Upper lobe of right lung (tissue), 1 donor: ENCODE results near the gene EEF1G. TPM values are rescaled to one million over a fixed set of nuclear protein-coding genes. Genes with fewer than 3 reads are reported as not detected.
A peak's percentile ranks its signal among the peaks of the same experiment; 100 is the strongest.

Experiments
- ATAC-seq: fragments of 200-7000 bp; cut with Tn5 transposase; one replicate; pipeline ENCODE4 v1.9.1; 2020; ENCODE audit warnings: mild to moderate bottlenecking, moderate library complexity
- DNase-seq: peaks from one replicate; pipeline ENCODE4 v3.0.0-alpha.2; 2020
- H3K27ac ChIP-seq: fragments of 200-600 bp; one replicate; pipeline ENCODE4 v1.8.0; 2022
- H3K27me3 ChIP-seq: fragments of 200-600 bp; one replicate; pipeline ENCODE4 v1.8.0; 2022; ENCODE audit warnings: mild to moderate bottlenecking
- H3K36me3 ChIP-seq: fragments of 200-600 bp; one replicate; pipeline ENCODE4 v1.8.0; 2022
- H3K4me1 ChIP-seq: fragments of 200-600 bp; one replicate; pipeline ENCODE4 v1.8.0; 2022
- H3K4me3 ChIP-seq: fragments of 200-600 bp; one replicate; pipeline ENCODE4 v1.8.0; 2022; ENCODE audit warnings: mild to moderate bottlenecking
- H3K9me3 ChIP-seq: fragments of 200-600 bp; one replicate; pipeline ENCODE4 v1.8.0; 2022
- intact Hi-C: fragments of 100-400 bp; cut with DNase I; formaldehyde crosslinking; loops from one replicate; pipeline ENCODE4 v1.11.0; 2022
- total RNA-seq: library from RNA; stranded (reverse); fragmentation: NEBNext Ultra II Directional; extraction: Animal tissue kit (Norgen Biotek cat#: 25700); gene quantifications from one replicate; pipeline ENCODE4 v1.2.1, GENCODE V29; 2021
- TF ChIP-seq, protein P1 (sequence below): fragments of 200-600 bp; IDR thresholded peaks from one replicate; pipeline ENCODE4 v1.8.0; 2022; ENCODE audit warnings: antibody characterized with exemption
- donor health status: DM: no; HTN: yes; CAD: no; lungs with severe emphysema.

EEF1G gene
- total RNA-seq, 1 donor from 2014 or later = 847 TPM

DNA sequence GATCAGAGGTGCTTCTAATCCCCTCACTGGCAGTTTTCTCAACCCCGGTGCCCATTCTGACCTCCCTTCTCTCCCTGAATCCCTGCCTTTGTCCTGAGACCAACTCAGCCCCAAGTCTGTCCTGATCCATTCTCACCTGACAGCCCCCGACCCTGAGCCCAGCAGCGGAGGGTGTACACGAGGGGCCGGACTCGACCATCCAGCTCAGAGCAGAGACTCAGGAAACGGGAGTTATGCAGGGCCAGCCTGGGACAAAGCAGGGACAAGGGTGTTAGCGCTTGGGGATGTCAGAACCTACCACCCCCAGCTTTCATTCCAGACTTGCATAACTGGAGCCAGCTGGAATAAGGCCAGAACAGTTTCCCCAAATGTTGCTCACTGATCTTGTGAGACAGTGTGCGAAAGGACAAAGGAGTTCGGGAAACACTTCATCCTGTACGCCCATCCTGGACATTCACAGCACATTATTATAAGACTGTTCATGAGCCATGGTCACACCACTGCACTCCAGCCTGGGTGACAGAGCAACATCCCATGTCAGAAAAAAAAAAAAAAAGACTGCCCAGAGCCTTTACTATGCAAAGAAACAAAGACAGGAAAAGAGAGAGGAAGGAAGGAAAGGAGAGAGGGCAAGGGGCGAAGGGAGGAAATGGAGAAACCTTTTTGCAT is 3.5 kb upstream of the EEF1G start:
- no peak overlapping the region for H3K4me3 ChIP-seq
- H3K27ac ChIP-seq = peak overlapping the region; percentile 92
- H3K9me3 ChIP-seq = no peaks in the 10 kb centered on the region
- H3K4me1 ChIP-seq = peaks cover 26% of the 10 kb centered on the region
- intact Hi-C loops = no loop called here
- H3K36me3 ChIP-seq = peaks cover 55% of the 10 kb centered on the region
- H3K27me3 ChIP-seq = no peaks in the 10 kb centered on the region
- ATAC-seq (peak; percentile 0), DNase-seq (no peak)
- TF ChIP-seq, protein P1, sequence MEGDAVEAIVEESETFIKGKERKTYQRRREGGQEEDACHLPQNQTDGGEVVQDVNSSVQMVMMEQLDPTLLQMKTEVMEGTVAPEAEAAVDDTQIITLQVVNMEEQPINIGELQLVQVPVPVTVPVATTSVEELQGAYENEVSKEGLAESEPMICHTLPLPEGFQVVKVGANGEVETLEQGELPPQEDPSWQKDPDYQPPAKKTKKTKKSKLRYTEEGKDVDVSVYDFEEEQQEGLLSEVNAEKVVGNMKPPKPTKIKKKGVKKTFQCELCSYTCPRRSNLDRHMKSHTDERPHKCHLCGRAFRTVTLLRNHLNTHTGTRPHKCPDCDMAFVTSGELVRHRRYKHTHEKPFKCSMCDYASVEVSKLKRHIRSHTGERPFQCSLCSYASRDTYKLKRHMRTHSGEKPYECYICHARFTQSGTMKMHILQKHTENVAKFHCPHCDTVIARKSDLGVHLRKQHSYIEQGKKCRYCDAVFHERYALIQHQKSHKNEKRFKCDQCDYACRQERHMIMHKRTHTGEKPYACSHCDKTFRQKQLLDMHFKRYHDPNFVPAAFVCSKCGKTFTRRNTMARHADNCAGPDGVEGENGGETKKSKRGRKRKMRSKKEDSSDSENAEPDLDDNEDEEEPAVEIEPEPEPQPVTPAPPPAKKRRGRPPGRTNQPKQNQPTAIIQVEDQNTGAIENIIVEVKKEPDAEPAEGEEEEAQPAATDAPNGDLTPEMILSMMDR = no peak

DNA sequence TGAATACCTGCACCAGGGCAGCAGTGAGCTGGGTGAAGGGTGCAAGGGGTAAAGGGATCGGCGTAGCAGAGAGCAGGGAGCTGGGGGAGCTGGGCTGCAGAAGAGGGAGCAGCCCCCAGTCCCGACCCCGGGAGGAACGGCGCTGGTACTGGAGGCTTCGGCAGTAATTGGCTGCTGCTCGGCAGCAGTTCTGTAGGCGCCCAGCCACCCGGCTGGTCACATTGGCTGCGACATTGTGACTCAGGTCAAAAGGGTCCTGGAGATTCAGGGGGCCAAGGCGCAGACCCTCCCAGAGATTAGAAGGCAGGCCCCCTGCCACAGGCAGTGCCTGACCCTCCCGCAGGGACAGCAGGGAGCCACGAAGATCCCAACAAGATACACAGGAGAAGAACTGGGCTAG is 2.1 kb upstream of the EEF1G start:
- Histone ChIP-seq H3K27ac (peak overlapping the region; percentile 92), H3K36me3 (peaks cover 53% of the 10 kb centered on the region), H3K4me3 (no peak overlapping the region), H3K4me1 (peaks cover 32% of the 10 kb centered on the region), H3K9me3 (no peaks in the 10 kb centered on the region), H3K27me3 (no peaks in the 10 kb centered on the region)
- TF ChIP-seq, protein P1 = no peak
- DNase-seq (no peak), ATAC-seq (no peak)
- intact Hi-C loops = no loop called here

DNA sequence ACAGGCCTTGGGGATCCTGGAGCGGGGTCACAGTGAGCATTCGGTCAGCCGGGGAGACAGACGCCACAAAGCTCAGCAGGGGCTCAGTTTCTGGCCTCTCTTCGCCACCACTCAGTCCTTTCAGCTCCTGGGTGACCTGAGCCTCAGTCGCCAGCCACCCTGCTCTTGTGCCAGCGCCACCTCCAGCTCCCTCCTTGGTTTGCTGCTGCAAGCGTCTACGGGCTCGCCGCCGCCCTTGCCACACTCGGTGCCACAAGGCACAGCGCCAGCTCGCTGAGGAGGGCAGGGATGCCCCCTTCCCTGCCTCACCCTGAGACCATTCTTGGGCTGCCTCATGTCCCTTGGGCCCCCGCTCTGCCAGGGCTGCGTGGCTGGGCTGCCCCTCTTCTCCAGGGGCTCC is 1.5 kb upstream of the EEF1G start:
- peak overlapping the region; percentile 92 for H3K27ac ChIP-seq
- ATAC-seq = no peak
- no peaks in the 10 kb centered on the region for H3K9me3 ChIP-seq
- H3K27me3 ChIP-seq = no peaks in the 10 kb centered on the region
- H3K4me3 ChIP-seq = peak overlapping the region; percentile 90
- intact Hi-C loops = no loop called here
- DNase-seq = peak; percentile 66
- peaks cover 32% of the 10 kb centered on the region for H3K4me1 ChIP-seq
- TF ChIP-seq, protein P1 = no peak
- peaks cover 57% of the 10 kb centered on the region for H3K36me3 ChIP-seq

DNA sequence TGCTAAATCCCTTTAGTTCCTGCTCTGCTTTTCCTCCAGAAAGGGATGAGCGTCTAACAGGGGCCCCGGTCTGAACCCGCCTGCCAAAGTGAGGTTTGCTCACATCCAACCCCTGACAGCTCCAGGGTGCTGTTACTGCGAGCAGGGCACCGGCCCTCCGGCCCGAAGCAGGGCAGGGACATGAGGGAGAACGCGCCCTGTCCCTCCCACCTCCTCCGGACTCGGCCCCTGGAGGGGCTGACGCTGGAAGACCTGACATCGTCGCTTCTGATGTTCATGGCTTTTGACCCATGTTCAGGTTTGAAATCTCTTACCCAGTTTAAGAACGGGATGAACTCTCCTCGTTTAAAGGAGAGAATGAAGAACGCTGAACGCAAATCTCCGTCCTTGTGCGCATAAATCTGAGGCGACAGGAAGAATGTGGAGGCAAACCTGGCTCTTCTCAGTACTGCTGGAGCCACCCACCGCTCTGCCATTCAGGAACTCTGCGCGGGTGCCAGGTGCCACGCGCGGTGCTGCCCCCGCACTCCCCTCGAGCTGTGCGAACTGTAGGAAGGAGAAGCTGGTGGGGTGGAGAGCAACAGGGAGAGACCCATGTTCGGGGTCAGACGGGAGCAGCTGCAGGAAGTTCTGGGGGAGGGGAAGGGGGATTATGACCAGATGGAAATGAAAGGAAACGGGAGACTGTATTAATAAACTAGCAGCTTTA is 826 bp upstream of the EEF1G start:
- Histone ChIP-seq H3K36me3 (peaks cover 59% of the 10 kb centered on the region), H3K4me3 (peak overlapping the region; percentile 90), H3K4me1 (peaks cover 32% of the 10 kb centered on the region), H3K9me3 (no peaks in the 10 kb centered on the region), H3K27ac (peak overlapping the region; percentile 92), H3K27me3 (no peaks in the 10 kb centered on the region)
- peak; percentile 74 for DNase-seq
- TF ChIP-seq, protein P1 = no peak
- intact Hi-C loops = no loop called here
- ATAC-seq = peak; percentile 7

DNA sequence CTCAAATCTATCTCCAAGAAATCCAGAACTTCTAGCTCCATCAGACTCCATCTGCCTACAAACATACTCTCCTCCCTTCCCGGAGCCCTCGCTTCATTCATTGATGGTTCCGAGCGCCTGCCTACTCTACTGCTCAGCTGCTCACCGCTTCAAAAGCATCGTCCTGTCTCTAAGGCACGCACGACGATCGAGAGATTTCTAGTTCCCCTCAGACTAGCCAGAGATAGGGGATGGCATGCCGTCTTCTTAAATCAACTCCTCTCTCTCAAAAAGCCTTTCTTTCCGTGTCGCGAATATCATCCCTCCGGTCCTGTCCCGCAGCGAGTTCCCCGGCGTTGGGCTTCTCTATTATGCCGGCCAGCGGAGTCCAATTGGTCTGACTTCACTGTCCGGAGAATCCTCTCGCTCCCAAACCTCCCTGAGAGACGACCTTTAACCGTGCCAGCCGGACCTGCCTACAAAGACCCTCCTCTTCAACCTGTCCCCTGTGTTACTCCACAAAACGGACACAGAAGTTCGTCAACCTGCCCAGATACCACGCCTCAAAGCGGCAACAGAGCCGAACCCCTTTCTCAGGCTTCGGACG is 592 bp downstream of the EEF1G start:
- DNase-seq = peak; percentile 67
- Histone ChIP-seq H3K4me3 (peak overlapping the region; percentile 90), H3K36me3 (peaks cover 61% of the 10 kb centered on the region), H3K27ac (peak overlapping the region; percentile 83), H3K9me3 (no peaks in the 10 kb centered on the region), H3K27me3 (no peaks in the 10 kb centered on the region), H3K4me1 (peaks cover 32% of the 10 kb centered on the region)
- ATAC-seq = no peak
- TF ChIP-seq, protein P1 = no peak
- intact Hi-C loops = no loop called here
